A673 (cell line): Measurements from ENCODE around the gene PPP1R11. TPM values are rescaled to one million over a fixed set of nuclear protein-coding genes. Genes with fewer than 3 reads are reported as not detected.
A peak's percentile ranks its signal among the peaks of the same experiment; 100 is the strongest.
"Not testable (repeated sequence)": the region's sequence is repeated elsewhere in the genome, so short reads cannot be mapped to it uniquely, and the experiment has no call there.

Experiments
- BruUV-seq: library from RNA; stranded (reverse); fragments of 400-500 nt; replicated peaks from 2 replicates; lab custom pipeline; 2021; lab: Mats Ljungman, UMichigan
- CTCF ChIA-PET: fragments of 300-600 bp; sonication (Branson Sonifier 250); formaldehyde crosslinking; loops from one replicate; lab custom pipeline; 2022; ENCODE audit warnings: antibody characterized with exemption; lab: Charles Lee
- POLR2A ChIA-PET: fragments of 300-600 bp; sonication (Branson Sonifier 250); formaldehyde crosslinking; loops from one replicate; lab custom pipeline; 2022; ENCODE audit warnings: antibody characterized with exemption; ENCODE audit not compliant: low non-redundant PET; lab: Charles Lee
- DNase-seq: peaks from one replicate; pipeline ENCODE4 v3.0.0-alpha.2; 2015; ENCODE audit warnings: low spot score
- H3K27ac ChIP-seq: fragments of 200-600 bp; sonication (generic); 2 replicates; pipeline ENCODE4 v1.5.1; 2016; ENCODE audit warnings: mixed run types, low read depth, mild to moderate bottlenecking, mixed read lengths, antibody characterized with exemption, low read length; ENCODE audit not compliant: poor library complexity, severe bottlenecking
- H3K27me3 ChIP-seq: fragments of 200-600 bp; sonication (generic); replicated peaks from 2 replicates; pipeline ENCODE4 v1.6.1; 2017; ENCODE audit warnings: mixed run types, low read depth, mild to moderate bottlenecking, mixed read lengths, antibody characterized with exemption, low read length; ENCODE audit not compliant: insufficient read depth, poor library complexity
- H3K36me3 ChIP-seq: fragments of 200-600 bp; sonication (generic); 2 replicates; pipeline ENCODE4 v1.6.1; 2016; ENCODE audit warnings: mixed run types, mild to moderate bottlenecking, mixed read lengths, antibody characterized with exemption, low read length; ENCODE audit not compliant: insufficient read depth, poor library complexity, severe bottlenecking
- H3K4me1 ChIP-seq: fragments of 200-600 bp; sonication (generic); 2 replicates; pipeline ENCODE4 v1.6.1; 2017; ENCODE audit warnings: mixed run types, mild to moderate bottlenecking, mixed read lengths, antibody characterized with exemption, low read length; ENCODE audit not compliant: insufficient read depth, poor library complexity, severe bottlenecking
- H3K4me3 ChIP-seq: fragments of 200-600 bp; sonication (generic); 2 replicates; pipeline ENCODE4 v1.5.1; 2016; ENCODE audit warnings: low read depth, mixed run types, mild to moderate bottlenecking, mixed read lengths, low read length; ENCODE audit not compliant: poor library complexity, severe bottlenecking
- H3K9me3 ChIP-seq: fragments of 200-600 bp; sonication (generic); 2 replicates; pipeline ENCODE4 v1.6.1; 2016; ENCODE audit warnings: mixed run types, low read depth, mild to moderate bottlenecking, mixed read lengths, antibody characterized with exemption, low read length; ENCODE audit not compliant: poor library complexity, severe bottlenecking
- CTCF ChIP-seq: fragments of 300-800, 200-600 bp; sonication (generic); conservative IDR thresholded peaks from 2 replicates; pipeline ENCODE4 v1.5.1; 2017; ENCODE audit warnings: low read depth, mild to moderate bottlenecking, antibody characterized with exemption, low read length, moderate library complexity, mixed read lengths
- EZH2 ChIP-seq: fragments of 200-600 bp; sonication (generic); IDR thresholded peaks from 2 replicates; pipeline ENCODE4 v1.6.1; 2017; ENCODE audit warnings: borderline replicate concordance, low read depth, mild to moderate bottlenecking, mixed read lengths, antibody characterized with exemption, low read length; ENCODE audit not compliant: poor library complexity, severe bottlenecking
- intact Hi-C: fragments of 100-400 bp; cut with micrococcal nuclease; formaldehyde crosslinking; loops from one replicate; pipeline ENCODE4 v1.10.0; 2022; ENCODE audit not compliant: unreplicated experiment
- total RNA-seq: library from RNA; stranded (reverse); gene quantifications from 2 replicates; pipeline ENCODE4 v1.2.3, GENCODE V29; 2021

The PPP1R11 gene
- total RNA-seq, 1 experiment from 2014 or later, result 46.2 TPM

DNA sequence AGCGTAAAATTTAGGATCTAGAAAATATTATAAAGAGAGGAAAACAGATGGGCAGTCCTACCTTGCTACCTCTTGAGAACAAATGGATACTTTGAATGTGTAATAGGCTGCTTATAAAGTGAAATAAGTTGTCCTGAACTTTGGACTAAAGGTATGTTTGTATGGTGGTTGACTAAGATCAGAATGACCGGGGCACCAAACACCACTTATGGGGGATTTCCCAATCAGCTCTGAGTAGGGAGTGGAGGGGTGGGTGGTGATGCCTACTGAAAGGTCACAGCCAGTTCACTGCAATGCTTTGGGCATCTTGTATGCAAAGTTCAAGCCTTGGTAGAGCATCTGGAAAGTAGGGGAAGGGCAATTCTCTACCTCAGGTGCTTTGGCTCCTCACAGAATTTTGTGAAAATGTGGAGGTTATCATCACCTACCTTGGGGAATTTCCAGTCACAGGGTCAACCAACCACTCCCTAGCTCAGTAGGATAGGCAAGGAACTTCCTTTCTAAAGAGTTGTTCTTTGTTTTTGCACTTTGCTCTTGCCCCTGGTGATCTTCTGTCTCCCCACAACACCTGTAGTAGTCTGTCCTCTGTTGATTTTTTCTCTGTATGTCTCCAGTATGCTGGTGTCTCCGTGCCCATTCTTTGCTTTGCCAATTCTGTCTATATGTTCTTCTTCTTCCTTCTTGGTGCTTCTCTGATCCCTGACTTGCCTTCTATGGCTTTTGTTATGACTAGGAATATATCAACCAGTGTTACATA is 46.2 kb downstream of the PPP1R11 start, which contains the start of gene TRIM31:
Gene TRIM31, minus strand, starts transcription at position 88 of the 757 bp plus-strand sequence. CDS start 285 bp downstream, outside the sequence.
- H3K36me3 ChIP-seq, result no peaks in the 10 kb centered on the region
- peaks cover 47% of the 10 kb centered on the region for H3K27me3 ChIP-seq
- DNase-seq, result no peak

DNA sequence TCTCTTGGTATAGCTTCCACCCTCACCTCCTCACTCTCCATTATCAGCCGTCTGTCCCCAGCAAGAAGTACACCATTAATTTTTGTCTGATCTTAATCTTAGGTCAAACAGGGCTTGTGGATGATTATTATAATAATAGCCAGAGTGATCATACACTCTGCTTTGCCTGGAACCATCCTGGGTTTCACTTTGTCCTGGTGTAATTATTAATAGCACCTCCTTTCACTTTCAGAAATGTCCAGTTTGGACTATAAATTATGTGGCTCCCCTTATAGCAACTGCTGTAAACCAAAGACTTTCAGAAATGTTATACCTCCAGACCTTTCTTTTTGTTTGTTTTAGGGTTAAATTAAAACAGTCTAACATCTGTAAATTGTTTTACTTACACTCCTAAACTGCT is 46.8 kb downstream of the PPP1R11 start:
- H3K27me3 ChIP-seq, result peaks cover 47% of the 10 kb centered on the region
- TF ChIP-seq EZH2 (no peak), CTCF (no peak)
- no peak overlapping the region for H3K27ac ChIP-seq
- ChIA-PET CTCF (no interaction called here), POLR2A (no interaction called here)
- no TSS peak for BruUV-seq
- intact Hi-C loops, result no loop called here
- no peaks in the 10 kb centered on the region for H3K9me3 ChIP-seq
- no peak for DNase-seq
- no peaks in the 10 kb centered on the region for H3K36me3 ChIP-seq
- no peak overlapping the region for H3K4me3 ChIP-seq
- no peaks in the 10 kb centered on the region for H3K4me1 ChIP-seq

More for the DNA sequence above, 46.2 kb downstream of the PPP1R11 start, which contains the start of gene TRIM31:
- Histone ChIP-seq H3K9me3 (no peaks in the 10 kb centered on the region), H3K4me1 (no peaks in the 10 kb centered on the region), H3K4me3 (no peak within 1 kb of the TSS), H3K27ac (no peak within 1 kb of the TSS)
- ChIA-PET POLR2A (no interaction called here), CTCF (no interaction called here)
- intact Hi-C loops, result no loop called here
- BruUV-seq, result no TSS peak
- TF ChIP-seq CTCF (no peak), EZH2 (no peak)

DNA sequence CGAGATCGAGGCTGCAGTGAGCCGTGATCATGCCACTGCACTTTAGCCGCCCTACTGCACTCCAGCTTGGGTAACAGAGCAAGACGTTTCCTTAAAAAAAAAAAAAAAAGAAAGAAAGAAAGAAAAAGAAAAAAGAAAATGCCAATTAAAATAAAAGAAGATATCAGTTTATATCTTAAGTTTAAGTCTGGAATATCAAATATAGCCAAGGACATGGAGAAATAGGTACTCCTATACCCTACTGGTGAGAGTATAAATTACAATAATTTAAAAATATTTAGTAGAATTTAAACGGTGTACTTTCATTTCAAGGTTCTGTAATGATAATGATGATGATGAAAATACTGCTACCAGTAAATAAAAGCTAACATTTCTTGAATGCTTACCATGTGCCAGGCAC is 49.7 kb downstream of the PPP1R11 start:
- no TSS peak for BruUV-seq
- ChIA-PET CTCF (no interaction called here), POLR2A (no interaction called here)
- no peaks in the 10 kb centered on the region for H3K4me1 ChIP-seq
- no peaks in the 10 kb centered on the region for H3K36me3 ChIP-seq
- DNase-seq, result no peak
- TF ChIP-seq CTCF (peak; percentile 40), EZH2 (no peak)
- H3K4me3 ChIP-seq, result no peak overlapping the region
- H3K9me3 ChIP-seq, result no peaks in the 10 kb centered on the region
- H3K27ac ChIP-seq, result no peak overlapping the region
- H3K27me3 ChIP-seq, result peaks cover 29% of the 10 kb centered on the region
- intact Hi-C loops, result no loop called here

DNA sequence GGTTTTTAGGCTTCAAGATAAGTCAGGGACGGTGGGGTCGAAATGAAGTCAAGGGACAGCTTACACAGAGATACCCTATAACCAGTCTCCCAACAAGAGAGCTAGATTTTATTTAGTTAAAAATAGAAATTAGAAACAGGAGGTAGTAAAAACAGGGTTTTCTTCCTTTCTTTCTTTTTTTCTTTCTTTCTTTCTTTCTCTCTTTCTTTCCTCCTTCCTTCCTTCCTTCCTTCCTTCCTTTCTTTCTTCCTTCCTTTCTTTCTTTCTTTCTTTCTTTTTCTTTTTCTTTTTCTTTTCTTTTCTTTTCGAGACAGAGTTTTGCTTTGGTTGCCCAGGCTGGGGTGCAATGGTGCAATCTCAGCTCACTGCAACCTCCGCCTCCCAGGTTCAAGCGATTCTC is 51.7 kb downstream of the PPP1R11 start:
- DNase-seq, H3K27ac ChIP-seq, H3K36me3 ChIP-seq, intact Hi-C loops, BruUV-seq, H3K4me3 ChIP-seq, H3K4me1 ChIP-seq, H3K9me3 ChIP-seq, H3K27me3 ChIP-seq, POLR2A ChIA-PET: not testable (repeated sequence)
- CTCF ChIA-PET, result interaction anchor here (1.2 kb wide), 1 partner anchor 15 kb away, joined by 8 read pairs; no protein-coding TSS in a partner anchor
